ENCODE data around the gene IGFBPL1. TPM values are rescaled to one million over a fixed set of nuclear protein-coding genes. Genes with fewer than 3 reads are reported as not detected.

Gene IGFBPL1
- total and polyA plus RNA-seq, 2 of the 13 experiments (the other 11 are each of a cell fraction or from before 2014, with no cell fraction given) = 0.24 TPM; not detected in 1

- TF ChIP-seq ZNF512 (CRISPR knock-in tag; IDR thresholded peaks at IDR 0.05) (no peak), ZNF761 (CRISPR knock-in tag; conservative IDR thresholded peaks at IDR 0.05) (no peak), FOXO1 (CRISPR knock-in tag; IDR thresholded peaks at IDR 0.05) (no peak), NFIC (IDR thresholded peaks at IDR 0.05; ENCODE audit: low read length) (no peak), HNRNPUL1 (IDR thresholded peaks at IDR 0.05; ENCODE audit: low read depth, low read length) (no peak), ZNF180 (CRISPR knock-in tag; IDR thresholded peaks at IDR 0.05; ENCODE audit: borderline replicate concordance, low read depth) (no peak), ZBTB49 (CRISPR knock-in tag; IDR thresholded peaks at IDR 0.05; ENCODE audit: borderline replicate concordance) (no peak), PHB2 (IDR thresholded peaks at IDR 0.05; ENCODE audit: partially characterized antibody) (no peak), ZNF775 (CRISPR knock-in tag; IDR thresholded peaks at IDR 0.05; ENCODE audit: borderline replicate concordance) (no peak), ISL2 (CRISPR knock-in tag; IDR thresholded peaks at IDR 0.05) (no peak), ZNF598 (CRISPR knock-in tag; IDR thresholded peaks at IDR 0.05; ENCODE audit: borderline replicate concordance) (no peak), ZNF629 (CRISPR knock-in tag; conservative IDR thresholded peaks at IDR 0.05) (no peak), FOXM1 (CRISPR knock-in tag; IDR thresholded peaks at IDR 0.05) (no peak), MXD1 (CRISPR knock-in tag; IDR thresholded peaks at IDR 0.05) (no peak), HDAC2 (CRISPR knock-in tag; IDR thresholded peaks at IDR 0.05) (peak; percentile 10; the same call in 1 of the 2 replicates), ZNF276 (CRISPR knock-in tag; IDR thresholded peaks at IDR 0.05; ENCODE audit: low read depth) (no peak), ZNF776 (CRISPR knock-in tag; IDR thresholded peaks at IDR 0.05) (no peak), ATF4 (CRISPR knock-in tag; IDR thresholded peaks at IDR 0.05) (0 out of 4 replicates have a peak, but pooled peaks of 1 of the 2 experiments have one; percentile 26), CENPBD1 (CRISPR knock-in tag; IDR thresholded peaks at IDR 0.05; ENCODE audit: borderline replicate concordance, low read depth) (no peak), KLF16 (CRISPR knock-in tag; IDR thresholded peaks at IDR 0.05) (no peak), ZNF83 (CRISPR knock-in tag; IDR thresholded peaks at IDR 0.05; ENCODE audit: borderline replicate concordance) (no peak)
Measured at GRCh38 chr9:38443597-38443996, 19.3 kb upstream of the IGFBPL1 start (continued).

Measured in HepG2 (cell line).